HG03060 (cell line): ENCODE measurements around the gene TRHDE.
A peak's percentile ranks its signal among the peaks of the same experiment; 100 is the strongest.
"Not testable (repeated sequence)": the region's sequence is repeated elsewhere in the genome, so short reads cannot be mapped to it uniquely, and the experiment has no call there.

Experiments
- ATAC-seq: cut with Tn5 transposase; IDR thresholded peaks from one replicate; pipeline ENCODE4 v1.9.1; 2021; ENCODE audit warnings: low read depth, moderate number of reproducible peaks; ENCODE audit not compliant: unreplicated experiment

TRHDE gene

DNA sequence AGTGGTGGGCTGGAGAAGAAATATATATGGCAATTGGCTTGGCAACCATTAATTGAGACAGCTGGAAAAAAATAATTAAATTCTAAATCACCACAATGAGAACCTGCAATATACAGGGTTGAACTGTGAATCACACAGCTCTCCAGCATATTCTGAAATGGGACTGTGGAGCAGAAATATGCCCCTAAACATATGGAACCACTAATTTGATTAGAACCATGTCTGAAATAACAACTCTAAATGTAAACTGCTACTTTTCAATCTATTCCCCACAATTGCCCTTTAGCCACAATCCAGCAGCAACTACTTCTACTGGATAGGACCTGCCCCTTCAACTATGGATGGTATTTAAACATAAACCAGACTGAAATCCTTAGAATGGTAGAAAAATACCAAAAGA lies 330.4 kb downstream of the TRHDE start:
- no peak for ATAC-seq

DNA sequence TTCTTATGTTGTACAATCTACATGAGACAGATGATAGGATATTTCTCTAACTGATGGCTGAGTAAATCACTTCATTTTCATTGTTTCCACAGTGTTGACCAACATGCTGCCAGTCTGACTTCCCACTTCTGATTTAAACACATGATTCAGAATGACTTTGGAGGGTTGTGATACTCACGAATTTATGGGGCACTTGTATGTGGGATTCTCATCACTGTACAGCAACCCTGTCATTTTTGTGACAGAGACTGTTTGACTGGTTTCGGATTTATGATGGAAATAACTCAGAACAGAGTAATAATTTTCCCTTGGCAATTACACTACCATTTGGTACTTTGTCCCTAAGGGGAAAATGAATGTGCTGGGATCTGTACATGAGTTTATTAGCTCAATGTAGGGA lies 333.8 kb downstream of the TRHDE start:
- ATAC-seq = no peak

DNA sequence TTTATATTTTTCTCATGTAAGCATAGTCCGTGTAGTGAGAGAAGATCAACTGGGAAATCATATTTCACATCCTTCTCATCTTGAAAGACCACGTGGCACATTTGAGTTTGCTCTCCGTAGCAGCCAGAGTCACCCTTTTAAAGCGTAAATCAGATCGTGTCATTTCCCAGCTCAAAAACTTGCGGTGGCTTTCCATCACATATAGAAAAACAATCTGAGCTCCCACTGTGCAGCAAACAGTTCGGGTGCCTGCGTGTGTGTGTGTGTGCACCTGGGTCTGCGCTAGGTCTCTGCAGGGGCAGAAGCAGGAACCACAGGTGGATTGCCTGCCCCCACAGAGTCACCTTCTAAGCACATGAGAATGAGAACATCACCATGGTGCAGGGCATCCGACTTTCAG lies 338.2 kb downstream of the TRHDE start:
- no peak for ATAC-seq

GRCh38 chr12:72610854-72611358 lies 338.7 kb downstream of the TRHDE start:
- ATAC-seq = no peak

GRCh38 chr12:72612171-72612570 lies 340.0 kb downstream of the TRHDE start:
- ATAC-seq = no peak

GRCh38 chr12:72618764-72619163 lies 346.6 kb downstream of the TRHDE start:
- ATAC-seq = no peak

GRCh38 chr12:72622556-72622955 lies 350.4 kb downstream of the TRHDE start:
- ATAC-seq = peak; percentile 49

GRCh38 chr12:72631926-72632685 lies 359.9 kb downstream of the TRHDE start:
- ATAC-seq = no peak

- ATAC-seq = no peak
These were observed 370.5 kb downstream of the TRHDE start for GRCh38 chr12:72642706-72643105.

GRCh38 chr12:72647139-72647538 lies 375.0 kb downstream of the TRHDE start:
- ATAC-seq = no peak

GRCh38 chr12:72658615-72659014 lies 386.4 kb downstream of the TRHDE start:
- no peak for ATAC-seq

DNA sequence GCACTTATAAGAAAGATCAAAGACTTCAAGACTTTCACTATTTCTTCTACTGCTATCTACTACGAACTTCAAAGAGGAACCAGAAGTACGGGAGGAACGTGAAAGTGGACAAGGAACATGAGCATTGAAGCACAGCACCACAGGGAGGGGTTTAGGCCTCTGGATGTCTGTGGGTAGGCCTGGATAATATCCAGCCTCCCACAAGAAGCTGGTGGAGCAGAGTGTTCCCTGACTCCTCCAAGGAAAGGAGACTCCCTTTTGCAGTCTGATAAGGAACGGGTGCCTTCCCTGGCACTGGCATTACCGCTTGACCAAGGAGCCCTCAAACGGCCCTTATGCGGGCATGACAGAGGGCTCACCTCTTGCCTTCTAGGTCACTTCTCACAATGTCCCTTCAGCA lies 388.0 kb downstream of the TRHDE start:
- ATAC-seq = not testable (repeated sequence)

GRCh38 chr12:72673853-72674252 lies 401.7 kb downstream of the TRHDE start:
- peak; percentile 87 for ATAC-seq

DNA sequence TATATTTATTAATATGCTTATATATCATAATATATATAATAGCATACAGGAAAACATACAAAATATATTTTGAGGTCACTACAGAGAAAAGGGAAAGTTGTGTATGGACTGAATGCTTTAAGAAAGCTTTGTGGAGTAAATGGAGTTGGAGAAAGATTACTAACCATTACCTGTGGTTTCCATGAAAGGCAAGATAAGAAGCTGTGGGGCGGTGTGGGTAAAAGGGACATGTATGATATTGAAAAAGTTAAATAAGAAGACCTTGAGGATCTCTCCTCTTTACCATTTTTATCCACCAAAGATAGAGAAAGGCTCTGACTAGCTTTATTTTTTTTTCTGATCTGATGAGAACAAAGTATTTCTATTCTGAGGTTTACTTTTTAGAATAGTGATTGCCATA lies 404.4 kb downstream of the TRHDE start:
- no peak for ATAC-seq

DNA sequence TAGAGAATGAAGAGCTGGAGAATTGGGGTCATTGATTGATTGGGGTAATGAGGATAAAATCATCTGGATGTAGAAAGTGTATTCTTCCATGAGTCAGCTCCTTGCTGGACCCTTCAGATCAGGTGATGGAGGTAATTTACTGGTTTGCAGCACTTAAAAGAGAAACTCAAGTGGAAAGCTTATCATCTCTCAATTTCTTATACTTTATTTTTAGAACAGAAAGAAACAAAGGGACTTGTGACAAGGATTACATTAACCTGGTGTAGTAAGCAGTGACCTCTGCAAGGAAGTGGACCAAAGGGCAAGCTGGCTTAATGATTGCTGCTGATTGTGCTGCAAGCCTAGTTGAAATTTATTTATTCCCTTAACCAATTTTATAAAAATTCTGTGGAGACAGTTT lies 405.0 kb downstream of the TRHDE start:
- ATAC-seq = no peak

- ATAC-seq = no peak
These were observed 405.7 kb downstream of the TRHDE start for GRCh38 chr12:72677846-72678245.

DNA sequence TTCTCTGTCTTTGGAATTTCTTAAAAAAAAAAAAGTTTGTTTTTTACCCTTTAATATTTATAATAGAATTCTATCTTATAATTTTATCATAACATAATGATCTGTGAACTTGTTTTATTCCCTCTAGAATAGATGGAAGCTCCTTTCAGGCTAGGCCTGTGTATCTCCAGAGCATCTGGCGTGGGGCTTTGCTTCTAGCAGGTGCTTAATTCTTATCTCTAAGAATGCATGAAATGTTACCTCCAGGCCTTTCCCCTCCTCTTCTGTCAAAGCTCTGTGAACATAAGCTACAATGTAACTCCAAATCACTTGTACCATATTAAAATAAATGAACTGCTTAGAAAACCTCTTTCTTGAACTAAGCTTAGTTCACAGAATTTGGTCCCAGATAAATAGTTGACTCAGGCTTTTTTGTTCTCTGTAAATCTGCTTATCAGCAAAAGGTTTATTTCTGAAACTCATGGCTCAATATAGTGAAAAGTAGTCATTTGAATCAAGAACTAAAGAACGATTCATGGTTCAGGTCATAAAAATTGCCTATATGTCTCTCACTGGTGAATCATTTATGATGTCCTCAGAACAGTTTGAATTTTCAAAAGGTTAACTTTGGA lies 407.1 kb downstream of the TRHDE start:
- ATAC-seq = no peak

DNA sequence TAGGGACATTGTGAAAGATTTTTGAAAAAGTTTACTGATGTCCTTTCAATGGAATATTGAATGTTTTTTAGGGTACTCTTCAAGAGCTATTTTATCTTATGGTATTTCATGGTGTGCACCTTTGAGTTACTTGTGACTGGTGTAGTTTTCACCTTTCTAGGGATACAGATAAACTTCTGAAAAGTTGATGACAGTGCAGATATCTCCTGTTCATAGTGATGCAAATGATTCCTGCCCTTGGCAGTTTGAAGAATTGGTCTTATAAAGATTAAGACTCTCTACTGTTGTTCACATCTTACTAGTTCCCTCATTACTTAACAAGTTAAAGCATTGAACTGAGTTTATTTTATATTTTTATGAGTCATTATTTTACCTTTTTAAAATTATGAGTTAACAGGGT lies 408.9 kb downstream of the TRHDE start:
- ATAC-seq = no peak

GRCh38 chr12:72684491-72684890 lies 412.3 kb downstream of the TRHDE start:
- no peak for ATAC-seq

DNA sequence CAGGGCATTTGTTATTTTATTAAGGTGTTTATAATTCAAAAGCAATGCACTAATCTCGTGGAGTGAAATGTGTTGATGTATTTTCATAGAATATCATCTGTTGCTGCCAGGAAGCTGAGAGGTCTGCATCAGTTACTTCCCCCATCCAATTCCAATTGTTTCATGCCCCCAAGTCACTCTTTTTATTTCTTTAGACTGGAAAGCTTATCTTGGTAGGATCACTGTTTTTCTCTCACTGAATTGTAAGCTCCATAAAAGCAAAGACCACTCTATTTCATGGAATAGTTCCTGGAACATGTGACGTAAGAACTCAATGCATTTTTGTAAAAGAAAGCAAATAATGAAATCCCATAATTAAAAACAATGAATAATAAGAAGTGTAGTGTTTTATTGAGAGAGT lies 420.2 kb downstream of the TRHDE start:
- ATAC-seq = no peak

GRCh38 chr12:72694193-72694592 lies 422.0 kb downstream of the TRHDE start:
- no peak for ATAC-seq

DNA sequence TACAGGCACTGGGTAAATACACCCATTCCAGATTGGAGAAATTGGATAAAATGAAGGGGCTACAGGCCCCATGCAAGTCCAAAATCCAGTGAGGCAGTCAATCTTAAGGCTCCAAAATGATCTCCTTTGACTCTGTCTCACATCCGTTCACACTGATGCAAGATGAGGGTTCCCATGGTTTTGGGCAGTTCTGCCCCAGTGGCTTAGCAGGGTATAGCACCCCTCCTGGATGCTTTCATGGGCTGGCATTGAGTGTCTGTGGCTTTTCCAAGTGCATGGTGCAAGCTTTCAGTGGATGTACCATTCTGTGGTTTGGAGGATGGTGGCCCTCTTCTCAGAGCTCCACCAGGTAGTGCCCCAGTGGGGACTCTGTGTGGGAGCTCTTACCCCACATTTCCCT lies 427.2 kb downstream of the TRHDE start:
- no peak for ATAC-seq
